H1 (cell line): Measurements from ENCODE around the gene PAGE2. TPM values are rescaled to one million over a fixed set of nuclear protein-coding genes. Genes with fewer than 3 reads are reported as not detected.

Source experiments
- BACH1 ChIP-seq: IDR thresholded peaks from 2 replicates; pipeline ENCODE4 v1.6.1; 2012; ENCODE audit warnings: low read length, improper control_type of control experiment
- CHD1 ChIP-seq: IDR thresholded peaks from 2 replicates; pipeline ENCODE4 v1.6.1; 2012; ENCODE audit warnings: low read depth, low read length, improper control_type of control experiment
- GABPA ChIP-seq: IDR thresholded peaks from 2 replicates; pipeline ENCODE4 v1.6.1; 2011; ENCODE audit warnings: mild to moderate bottlenecking, low read length, moderate library complexity, borderline replicate concordance; ENCODE audit not compliant: insufficient read depth
- HDAC2 ChIP-seq, 2 experiments: fragments of 300-600 bp in 1 of 2; sonication (generic) in 1 of 2; IDR thresholded peaks; 2 replicates each; pipeline ENCODE4 v1.6.1; 2011 to 2012; ENCODE audit warnings: low read depth in 2 of 2, low read length in 2 of 2, mild to moderate bottlenecking in 2 of 2, moderate library complexity in 2 of 2, borderline replicate concordance in 1 of 2, inconsistent platforms in 1 of 2
- POLR2A ChIP-seq, 2 experiments: IDR thresholded peaks; 1 replicate in 1 of 2; 2 replicates in 1 of 2; pipeline ENCODE4 v1.6.1; 2011; ENCODE audit warnings: low read depth in 2 of 2, low read length in 2 of 2, mild to moderate bottlenecking in 2 of 2; ENCODE audit errors: control extremely low read depth in 1 of 2
- RAD21 ChIP-seq, 2 experiments: IDR thresholded peaks in 1 of 2; conservative IDR thresholded peaks in 1 of 2; 2 replicates each; pipeline ENCODE4 v1.6.1; 2011; ENCODE audit warnings: low read depth in 2 of 2, low read length in 2 of 2, improper control_type of control experiment in 1 of 2, inconsistent platforms in 1 of 2, mild to moderate bottlenecking in 1 of 2, moderate library complexity in 1 of 2
- USF2 ChIP-seq: IDR thresholded peaks from 2 replicates; pipeline ENCODE4 v1.6.1; 2011; ENCODE audit warnings: low read length, improper control_type of control experiment
- polyA plus RNA-seq, 7 experiments: library from polyadenylated mRNA; depleted of rRNA in 3 of 7; stranded (reverse) in 5 of 7; unstranded in 2 of 7; fragments of >200 nt in 5 of 7; fragments of 200-250 nt in 2 of 7; gene quantifications; 1 replicate in 5 of 7; 2 replicates in 1 of 7; 4 replicates in 1 of 7; pipeline versions ENCODE4 v1.2.1 to v1.2.3, GENCODE V29; 2011 to 2013; ENCODE audit warnings: missing spikeins in 2 of 7, mixed read lengths in 2 of 7
- total RNA-seq: library from RNA; stranded (reverse); fragmentation: NEBNext Ultra II Directional; extraction: Animal tissue kit (Norgen Biotek cat#: 25700); gene quantifications from 2 replicates; pipeline ENCODE4 v1.2.1, GENCODE V29; 2021
- TF ChIP-seq, protein P1 (sequence below): fragments of 300-600 bp; sonication (generic); IDR thresholded peaks from 2 replicates; pipeline ENCODE4 v1.7.1; 2012; ENCODE audit warnings: low read length, moderate library complexity, mild to moderate bottlenecking, inconsistent platforms; ENCODE audit not compliant: insufficient replicate concordance

Gene PAGE2
- total and polyA plus RNA-seq, 2 of the 8 experiments (the other 6 are each of a cell fraction or from before 2014, with no cell fraction given), result not detected

DNA sequence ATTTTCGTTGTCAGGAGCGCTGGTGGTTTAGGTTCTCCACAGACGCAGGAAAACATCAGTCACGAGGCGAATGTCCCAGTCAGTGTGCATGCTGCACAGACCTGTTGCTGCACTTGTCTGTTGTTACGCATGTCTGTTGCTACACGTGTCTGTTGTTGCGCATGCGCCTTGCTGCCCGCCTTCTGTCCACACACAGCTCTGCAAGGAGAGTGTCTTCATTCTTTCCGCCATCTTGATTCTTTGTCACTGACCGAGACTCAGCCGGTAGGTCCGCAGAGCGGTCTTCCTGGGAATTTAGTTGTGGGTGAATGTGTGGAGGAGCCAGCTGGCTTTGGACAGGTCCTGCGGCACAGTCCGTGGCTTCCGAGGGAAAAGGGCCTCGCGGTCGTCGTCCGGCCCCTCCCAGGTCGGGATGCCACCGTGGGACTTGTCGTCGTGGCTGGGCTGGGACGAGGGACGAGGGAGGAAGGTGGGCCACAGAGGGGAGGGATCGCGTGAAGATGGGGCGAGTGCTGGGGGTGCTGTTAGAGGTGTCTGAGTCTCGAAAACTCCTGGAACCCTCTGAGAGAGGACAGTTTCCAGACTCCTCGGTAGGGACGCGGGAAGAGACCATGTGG is 13.9 kb upstream of the PAGE2 start, which contains the start of gene PAGE2B (continued):
- TF ChIP-seq, protein P1, sequence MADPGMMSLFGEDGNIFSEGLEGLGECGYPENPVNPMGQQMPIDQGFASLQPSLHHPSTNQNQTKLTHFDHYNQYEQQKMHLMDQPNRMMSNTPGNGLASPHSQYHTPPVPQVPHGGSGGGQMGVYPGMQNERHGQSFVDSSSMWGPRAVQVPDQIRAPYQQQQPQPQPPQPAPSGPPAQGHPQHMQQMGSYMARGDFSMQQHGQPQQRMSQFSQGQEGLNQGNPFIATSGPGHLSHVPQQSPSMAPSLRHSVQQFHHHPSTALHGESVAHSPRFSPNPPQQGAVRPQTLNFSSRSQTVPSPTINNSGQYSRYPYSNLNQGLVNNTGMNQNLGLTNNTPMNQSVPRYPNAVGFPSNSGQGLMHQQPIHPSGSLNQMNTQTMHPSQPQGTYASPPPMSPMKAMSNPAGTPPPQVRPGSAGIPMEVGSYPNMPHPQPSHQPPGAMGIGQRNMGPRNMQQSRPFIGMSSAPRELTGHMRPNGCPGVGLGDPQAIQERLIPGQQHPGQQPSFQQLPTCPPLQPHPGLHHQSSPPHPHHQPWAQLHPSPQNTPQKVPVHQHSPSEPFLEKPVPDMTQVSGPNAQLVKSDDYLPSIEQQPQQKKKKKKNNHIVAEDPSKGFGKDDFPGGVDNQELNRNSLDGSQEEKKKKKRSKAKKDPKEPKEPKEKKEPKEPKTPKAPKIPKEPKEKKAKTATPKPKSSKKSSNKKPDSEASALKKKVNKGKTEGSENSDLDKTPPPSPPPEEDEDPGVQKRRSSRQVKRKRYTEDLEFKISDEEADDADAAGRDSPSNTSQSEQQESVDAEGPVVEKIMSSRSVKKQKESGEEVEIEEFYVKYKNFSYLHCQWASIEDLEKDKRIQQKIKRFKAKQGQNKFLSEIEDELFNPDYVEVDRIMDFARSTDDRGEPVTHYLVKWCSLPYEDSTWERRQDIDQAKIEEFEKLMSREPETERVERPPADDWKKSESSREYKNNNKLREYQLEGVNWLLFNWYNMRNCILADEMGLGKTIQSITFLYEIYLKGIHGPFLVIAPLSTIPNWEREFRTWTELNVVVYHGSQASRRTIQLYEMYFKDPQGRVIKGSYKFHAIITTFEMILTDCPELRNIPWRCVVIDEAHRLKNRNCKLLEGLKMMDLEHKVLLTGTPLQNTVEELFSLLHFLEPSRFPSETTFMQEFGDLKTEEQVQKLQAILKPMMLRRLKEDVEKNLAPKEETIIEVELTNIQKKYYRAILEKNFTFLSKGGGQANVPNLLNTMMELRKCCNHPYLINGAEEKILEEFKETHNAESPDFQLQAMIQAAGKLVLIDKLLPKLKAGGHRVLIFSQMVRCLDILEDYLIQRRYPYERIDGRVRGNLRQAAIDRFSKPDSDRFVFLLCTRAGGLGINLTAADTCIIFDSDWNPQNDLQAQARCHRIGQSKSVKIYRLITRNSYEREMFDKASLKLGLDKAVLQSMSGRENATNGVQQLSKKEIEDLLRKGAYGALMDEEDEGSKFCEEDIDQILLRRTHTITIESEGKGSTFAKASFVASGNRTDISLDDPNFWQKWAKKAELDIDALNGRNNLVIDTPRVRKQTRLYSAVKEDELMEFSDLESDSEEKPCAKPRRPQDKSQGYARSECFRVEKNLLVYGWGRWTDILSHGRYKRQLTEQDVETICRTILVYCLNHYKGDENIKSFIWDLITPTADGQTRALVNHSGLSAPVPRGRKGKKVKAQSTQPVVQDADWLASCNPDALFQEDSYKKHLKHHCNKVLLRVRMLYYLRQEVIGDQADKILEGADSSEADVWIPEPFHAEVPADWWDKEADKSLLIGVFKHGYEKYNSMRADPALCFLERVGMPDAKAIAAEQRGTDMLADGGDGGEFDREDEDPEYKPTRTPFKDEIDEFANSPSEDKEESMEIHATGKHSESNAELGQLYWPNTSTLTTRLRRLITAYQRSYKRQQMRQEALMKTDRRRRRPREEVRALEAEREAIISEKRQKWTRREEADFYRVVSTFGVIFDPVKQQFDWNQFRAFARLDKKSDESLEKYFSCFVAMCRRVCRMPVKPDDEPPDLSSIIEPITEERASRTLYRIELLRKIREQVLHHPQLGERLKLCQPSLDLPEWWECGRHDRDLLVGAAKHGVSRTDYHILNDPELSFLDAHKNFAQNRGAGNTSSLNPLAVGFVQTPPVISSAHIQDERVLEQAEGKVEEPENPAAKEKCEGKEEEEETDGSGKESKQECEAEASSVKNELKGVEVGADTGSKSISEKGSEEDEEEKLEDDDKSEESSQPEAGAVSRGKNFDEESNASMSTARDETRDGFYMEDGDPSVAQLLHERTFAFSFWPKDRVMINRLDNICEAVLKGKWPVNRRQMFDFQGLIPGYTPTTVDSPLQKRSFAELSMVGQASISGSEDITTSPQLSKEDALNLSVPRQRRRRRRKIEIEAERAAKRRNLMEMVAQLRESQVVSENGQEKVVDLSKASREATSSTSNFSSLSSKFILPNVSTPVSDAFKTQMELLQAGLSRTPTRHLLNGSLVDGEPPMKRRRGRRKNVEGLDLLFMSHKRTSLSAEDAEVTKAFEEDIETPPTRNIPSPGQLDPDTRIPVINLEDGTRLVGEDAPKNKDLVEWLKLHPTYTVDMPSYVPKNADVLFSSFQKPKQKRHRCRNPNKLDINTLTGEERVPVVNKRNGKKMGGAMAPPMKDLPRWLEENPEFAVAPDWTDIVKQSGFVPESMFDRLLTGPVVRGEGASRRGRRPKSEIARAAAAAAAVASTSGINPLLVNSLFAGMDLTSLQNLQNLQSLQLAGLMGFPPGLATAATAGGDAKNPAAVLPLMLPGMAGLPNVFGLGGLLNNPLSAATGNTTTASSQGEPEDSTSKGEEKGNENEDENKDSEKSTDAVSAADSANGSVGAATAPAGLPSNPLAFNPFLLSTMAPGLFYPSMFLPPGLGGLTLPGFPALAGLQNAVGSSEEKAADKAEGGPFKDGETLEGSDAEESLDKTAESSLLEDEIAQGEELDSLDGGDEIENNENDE, result no peak
- TF ChIP-seq BACH1 (no peak), CHD1 (no peak), HDAC2 (IDR thresholded peaks at IDR 0.05; ENCODE audit: borderline replicate concordance in 1 of 2, low read depth in 2 of 2, low read length in 2 of 2) (no peak), POLR2A (IDR thresholded peaks at IDR 0.05; ENCODE audit: control extremely low read depth in 1 of 2, low read depth in 2 of 2, low read length in 2 of 2) (no peak), RAD21 (IDR thresholded peaks at IDR 0.05 in 1 of 2, conservative IDR thresholded peaks at IDR 0.05 in 1 of 2; ENCODE audit: low read depth in 2 of 2, low read length in 2 of 2) (no peak), GABPA (no peak), USF2 (no peak)
- TF ChIP-seq, all 59 proteins: peak for 0
